ENCODE results near the gene ZMYND10.

The ZMYND10 gene

DNA sequence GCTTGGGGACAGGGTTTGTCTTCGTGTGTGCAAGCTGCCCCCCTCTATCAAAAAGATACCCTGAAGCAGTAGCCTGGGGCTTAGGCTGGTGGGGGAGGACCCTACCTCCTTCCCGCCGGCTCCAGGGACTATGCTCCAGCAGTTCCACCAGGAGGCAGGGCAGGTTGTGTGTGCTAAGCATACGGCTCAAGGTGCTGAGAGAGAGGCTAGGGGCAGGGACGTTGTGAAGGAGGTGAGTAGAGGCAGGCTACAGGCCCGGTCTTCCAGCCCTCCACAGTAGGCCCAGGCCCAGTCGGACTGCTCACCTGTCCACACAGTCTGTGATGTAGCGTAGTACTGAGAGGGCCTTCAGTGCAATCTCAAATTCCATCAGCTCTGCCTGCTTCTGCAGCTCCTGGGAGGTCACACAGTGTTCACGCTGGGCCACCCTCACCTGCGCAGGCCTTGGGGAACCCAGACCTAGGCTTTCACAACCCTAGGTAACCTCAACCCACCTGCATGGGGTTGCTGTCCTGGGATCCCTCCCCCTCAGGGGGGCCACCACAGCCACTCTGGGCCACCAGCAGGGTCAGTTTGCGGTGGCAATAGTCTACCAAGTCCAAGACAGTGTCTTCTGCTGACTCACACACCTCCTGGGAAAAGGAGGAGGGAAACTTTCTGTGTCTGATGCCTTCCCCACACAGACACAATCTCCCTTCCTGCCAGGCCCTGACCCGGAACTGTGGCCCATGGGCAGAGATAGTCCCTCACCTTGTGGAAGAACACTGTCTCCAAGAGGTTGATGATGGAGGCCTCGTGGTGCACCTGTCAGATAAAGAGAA is 2.5 kb downstream of the ZMYND10 start:
- DNase-seq = no peak

DNA sequence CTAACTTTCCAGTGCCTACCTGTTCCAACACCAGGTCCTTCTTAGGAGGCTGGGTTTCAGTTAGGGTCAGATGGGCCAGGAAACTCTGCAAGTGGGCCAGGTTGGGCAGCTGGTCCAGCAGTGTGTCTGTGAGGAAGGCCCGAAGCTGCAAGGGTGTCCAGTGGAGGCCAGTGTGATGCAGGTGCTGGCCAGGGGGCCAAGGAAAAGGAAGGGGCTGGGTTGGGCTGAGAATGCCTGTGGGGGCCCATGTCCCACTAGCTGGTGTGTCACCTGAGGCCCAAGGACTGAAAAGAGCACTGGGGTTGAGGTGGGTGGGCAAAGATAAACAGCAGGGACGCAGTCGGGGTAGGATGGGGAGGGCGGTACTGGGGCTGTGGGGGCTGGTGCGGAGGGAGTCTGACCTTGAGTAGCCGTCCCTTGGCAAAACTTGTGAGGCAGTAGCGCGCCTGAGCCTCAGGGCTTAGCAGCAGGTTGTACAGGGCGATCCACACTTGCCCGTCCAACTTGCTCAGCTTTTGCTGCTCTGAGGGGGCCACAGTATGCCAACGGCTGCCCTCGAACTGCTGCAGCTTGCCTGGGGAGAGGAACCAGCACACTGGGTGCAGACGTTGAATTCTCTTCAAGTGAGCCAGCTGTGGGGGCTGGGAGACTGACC is 3.4 kb downstream of the ZMYND10 start:
- no peak for DNase-seq

DNA sequence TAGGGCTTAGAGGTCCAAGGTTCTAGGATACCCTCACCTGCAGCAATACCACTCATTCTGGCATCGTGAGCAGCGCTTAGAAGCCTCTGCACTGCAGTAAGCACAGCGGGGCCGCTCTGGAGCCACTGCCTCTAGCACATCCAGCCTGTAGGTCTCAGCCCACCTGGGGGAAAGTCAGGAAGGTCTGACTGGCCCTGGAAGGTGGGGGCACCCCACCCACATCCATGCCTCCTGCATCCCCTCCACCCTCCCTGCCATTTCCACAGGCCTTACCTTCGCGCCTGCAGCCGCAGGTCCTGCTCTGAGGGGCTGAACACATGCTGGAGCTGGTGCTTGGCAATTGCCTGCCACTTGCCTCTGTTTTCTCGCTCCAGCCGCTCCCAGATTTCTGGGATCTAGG is 4.0 kb downstream of the ZMYND10 start:
- DNase-seq = peak; percentile 26

DNA sequence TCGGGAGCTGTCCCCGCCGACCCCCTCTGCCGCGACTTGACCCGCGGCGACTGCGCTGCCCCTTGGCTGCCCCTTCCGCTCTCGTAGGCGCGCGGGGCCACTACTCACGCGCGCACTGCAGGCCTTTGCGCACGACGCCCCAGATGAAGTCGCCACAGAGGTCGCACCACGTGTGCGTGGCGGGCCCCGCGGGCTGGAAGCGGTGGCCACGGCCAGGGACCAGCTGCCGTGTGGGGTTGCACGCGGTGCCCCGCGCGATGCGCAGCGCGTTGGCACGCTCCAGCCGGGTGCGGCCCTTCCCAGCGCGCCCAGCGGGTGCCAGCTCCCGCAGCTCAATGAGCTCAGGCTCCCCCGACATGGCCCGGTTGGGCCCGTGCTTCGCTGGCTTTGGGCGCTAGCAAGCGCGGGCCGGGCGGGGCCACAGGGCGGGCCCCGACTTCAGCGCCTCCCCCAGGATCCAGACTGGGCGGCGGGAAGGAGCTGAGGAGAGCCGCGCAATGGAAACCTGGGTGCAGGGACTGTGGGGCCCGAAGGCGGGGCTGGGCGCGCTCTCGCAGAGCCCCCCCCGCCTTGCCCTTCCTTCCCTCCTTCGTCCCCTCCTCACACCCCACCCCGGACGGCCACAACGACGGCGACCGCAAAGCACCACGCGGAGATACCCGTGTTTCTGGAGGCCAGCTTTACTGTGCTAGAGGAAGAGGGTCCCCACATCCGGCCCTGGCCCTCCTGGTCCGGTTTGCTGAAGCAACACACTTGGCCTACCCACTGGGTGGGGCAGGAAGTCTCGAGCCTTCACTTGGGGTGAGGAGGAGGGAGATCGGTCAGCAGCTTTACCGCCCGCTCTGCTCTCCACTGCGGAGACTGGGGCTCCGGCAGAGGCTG is 4.8 kb downstream of the ZMYND10 start, which contains the start of gene RASSF1:
Gene RASSF1, minus strand, starts transcription at position 389 of the 882 bp plus-strand sequence. Its CDS starts 31 bp downstream, at position 358.
- peak; percentile 89 for DNase-seq

DNA sequence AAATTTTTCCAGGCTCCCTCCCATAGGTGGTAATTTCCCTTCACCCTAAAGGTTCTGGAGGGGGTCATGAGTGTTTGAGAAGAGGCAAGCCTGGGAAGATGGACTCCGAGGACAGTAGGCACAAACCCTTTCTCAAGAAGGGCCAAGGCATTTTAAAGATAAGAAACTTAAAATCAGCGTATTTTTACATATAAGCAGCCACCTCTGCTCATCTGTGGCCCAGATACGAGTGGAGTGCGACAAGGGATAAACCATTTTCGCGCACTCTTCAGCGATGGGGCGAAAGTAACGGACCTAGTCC is 5.4 kb downstream of the ZMYND10 start:
- DNase-seq = no peak

DNA sequence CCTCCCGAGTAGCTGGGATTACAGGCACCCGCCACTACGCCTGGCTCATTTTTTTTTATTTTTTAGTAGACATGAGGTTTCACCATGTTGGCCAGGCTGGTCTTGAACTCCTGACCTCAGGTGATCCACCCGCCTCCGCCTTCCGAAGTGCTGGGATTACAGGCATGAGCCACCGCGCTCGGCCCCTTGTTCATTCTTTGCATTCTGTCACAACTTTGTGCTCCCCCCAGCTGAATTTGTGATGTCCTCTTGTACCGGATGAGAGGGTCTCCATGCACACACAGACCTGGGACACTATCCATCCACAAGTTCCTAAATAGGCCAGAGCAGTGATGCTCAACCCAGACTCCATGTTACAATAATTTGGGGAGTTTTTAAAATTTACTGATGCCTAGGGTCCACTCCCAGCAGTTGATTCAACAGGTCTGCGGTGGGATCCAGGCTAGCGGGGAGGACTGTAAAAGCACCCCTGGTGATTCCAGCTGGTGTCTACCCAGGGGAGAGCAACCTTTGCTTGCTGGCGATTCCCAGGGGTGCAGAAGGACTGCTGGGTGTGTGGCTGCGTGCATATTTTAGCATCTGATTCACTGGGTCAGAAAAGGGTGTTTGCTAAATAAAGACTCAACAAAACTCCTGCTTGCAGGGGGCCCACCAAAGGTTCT is 5.9 kb downstream of the ZMYND10 start:
- DNase-seq = no peak

DNA sequence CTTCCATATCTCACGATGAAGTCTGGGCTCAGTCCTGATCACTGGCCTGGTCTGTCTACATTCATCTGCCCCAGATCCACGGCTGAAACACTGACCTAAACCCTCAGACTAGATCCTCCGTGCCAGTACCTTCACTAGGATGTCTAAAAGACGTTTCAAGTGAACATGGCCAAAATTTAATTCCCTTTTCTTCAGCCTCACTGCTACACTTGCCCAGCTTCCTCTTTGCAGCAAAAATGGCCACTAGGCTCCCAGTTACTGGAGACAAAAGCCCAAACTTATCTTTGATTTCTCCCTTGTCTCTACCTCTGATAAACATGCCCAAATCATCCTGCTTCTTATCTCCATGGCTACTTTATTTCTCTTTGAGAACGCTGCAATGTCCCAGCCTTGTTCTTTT is 6.6 kb downstream of the ZMYND10 start:
- DNase-seq = no peak

DNA sequence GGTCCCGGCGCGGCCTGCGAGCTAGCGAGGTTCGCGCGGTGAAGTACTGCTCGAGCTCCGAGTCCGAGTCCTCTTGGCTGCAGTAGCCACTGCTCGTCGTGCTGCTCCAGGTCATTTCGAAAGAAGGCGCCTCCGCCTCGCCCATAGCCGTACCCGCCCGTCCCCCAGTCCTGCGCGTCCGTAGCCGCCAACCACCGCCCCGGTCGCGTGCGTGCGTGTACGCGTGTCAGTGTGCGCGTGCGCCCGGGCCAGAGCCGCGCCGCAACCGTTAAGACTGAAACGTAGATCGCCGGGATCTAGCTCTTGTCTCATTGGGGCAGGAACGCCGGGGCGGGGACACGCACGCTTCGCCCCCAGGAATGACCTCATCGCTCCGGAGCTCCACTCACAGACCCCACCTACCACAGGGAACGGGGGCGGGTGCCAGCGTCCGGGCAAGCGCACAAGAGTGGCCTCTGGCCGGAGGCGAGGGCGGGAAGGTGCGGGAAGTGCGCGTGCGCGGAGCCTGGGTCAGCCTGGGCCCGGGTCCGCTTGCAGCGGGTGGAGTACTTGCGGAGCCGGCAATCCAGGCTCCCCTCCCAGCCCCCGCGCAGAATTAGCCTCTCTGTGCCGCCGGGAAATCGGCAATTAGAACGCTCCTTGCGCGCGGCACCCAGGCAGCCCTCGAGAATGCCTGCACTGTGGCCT is 8.2 kb downstream of the ZMYND10 start:
- DNase-seq = peak; percentile 99

DNA sequence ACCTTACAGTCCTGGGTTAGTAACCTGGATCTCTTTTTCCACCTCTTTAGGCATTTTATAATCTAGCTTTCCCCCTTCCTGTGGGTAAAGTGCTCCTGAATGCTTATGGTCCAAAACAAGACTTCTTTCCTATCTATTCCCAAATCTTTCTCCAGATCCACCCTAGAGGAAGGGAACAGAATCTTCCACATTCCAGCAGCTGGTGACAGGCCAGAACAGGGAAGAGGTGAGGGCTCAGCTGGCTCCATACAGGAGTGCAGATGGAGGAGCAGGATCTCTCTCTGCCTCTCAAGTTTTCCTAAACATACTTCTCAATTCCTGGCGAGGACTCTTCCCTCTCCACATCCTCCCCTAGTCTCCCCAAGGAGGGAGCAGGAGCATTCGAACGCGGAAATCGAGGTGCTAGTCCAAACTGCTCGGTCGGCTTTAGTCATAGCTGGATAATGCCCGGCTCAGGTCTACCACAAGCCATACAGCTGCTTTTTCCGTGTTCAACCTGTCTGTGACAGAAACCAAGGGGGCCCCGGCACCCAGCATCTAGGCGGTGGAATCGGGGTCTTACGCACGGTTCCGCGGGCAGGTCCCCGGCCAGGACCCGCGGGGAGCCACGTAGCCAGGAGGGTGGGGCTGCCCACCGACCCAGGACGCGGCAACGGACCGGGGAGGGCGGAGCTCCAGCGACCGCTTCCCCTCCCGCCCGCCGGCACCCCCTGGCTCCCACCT is 8.9 kb downstream of the ZMYND10 start:
- DNase-seq = no peak

DNA sequence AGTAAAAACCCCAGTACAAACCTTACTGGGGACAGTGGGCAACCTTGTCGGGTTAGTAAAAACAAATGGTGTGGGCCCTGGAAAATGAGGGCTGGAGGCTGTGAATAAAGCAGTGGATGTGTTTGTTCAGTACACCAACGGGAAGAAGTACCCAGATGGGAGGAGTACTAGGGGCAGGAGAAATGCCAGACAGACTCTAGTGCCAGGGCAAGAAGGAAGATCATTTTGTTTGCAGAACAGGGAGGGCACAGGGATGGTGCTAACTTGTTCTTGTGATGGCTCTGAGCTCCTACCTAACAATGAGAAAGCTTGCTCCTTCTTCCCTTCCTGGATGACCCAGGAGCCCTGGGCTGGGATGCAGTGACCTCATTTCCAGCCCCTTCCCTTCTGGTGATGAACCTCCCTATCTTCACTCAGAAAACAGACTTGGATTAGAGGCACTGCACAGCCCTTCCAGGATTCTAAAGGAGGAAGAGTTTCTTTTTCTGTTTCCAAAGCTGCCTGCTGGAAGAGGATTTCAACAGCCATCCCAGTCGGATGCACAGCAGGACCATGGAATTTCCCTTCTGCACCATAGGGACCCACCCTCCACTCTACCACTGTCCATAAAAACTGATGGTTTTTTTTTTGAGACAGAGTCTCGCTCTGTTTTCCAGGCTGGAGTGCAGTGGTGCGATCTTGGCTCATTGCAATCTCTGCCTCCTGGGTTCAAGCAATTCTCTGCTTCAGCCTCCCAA is 11.0 kb downstream of the ZMYND10 start:
- DNase-seq = no peak

DNA sequence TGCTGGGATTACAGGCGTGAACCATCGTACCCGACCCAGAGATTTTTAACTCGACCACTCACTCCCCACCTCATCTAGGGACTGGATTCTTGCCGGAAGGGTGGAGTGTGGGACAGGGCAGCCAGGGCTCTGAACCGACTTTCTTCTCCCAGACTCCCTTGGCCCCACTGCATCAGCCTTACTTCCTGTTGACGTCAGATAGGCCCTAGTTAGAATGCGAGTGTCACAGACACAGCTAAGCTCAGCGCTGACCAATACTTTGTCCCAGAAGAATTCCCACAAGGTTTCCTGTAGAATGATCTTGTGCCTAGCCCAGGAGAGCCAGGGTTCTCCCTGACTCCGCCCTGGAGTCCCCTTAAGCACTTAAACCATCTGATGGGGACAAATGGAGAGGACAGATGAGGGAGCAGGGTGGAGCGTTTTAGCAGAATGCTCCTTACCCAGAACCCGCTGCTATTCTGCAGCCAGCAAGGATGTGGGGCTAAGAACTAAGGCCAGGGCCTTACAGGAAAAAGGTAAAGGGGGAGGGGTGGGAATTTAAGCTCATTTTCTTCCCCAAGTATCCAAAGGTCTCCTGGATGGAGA is 11.7 kb downstream of the ZMYND10 start:
- no peak for DNase-seq

DNA sequence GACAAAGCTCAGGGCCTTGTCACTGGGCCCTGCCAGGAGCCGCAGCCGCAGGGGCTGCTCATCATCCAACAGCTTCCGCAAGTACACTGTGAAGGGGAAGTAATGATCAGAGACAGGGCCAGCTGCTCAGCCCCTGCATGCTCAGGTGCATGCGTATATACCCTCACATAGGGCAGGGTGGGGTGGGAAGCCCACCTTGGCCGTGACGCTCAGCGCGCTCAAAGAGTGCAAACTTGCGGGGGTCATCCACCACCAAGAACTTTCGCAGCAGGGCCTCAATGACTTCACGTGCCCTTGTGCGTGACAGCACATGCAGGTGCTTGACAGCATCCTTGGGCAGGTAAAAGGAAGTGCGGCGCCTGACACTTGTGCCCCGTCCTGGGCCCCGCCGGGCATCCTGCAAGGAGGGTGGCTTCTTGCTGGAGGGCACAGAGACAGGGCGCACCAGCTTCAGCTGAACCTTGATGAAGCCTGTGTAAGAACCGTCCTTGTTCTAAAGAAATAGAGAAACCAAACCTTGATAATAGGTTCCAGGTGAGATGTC is 14.1 kb downstream of the ZMYND10 start:
- no peak for DNase-seq

DNA sequence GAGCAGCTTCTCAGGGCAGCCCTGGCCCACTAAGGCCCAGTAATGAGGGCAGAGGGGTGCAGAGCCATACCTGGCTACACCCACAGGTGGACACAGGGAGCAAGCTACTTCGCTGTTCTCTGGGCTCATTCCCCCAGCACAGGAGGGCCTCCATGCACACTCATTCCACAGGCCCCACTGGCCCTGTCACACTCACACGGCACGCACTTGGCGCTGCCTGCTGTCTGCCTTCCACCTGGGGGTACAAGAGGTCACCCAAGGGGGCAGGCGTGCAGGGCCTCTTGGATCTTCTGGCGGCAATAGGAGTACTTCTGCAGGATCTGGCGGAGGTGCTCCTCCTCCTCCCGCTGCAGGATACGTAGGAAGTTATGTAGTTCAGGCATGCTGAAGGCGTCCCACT is 15.2 kb downstream of the ZMYND10 start:
- DNase-seq = no peak

DNA sequence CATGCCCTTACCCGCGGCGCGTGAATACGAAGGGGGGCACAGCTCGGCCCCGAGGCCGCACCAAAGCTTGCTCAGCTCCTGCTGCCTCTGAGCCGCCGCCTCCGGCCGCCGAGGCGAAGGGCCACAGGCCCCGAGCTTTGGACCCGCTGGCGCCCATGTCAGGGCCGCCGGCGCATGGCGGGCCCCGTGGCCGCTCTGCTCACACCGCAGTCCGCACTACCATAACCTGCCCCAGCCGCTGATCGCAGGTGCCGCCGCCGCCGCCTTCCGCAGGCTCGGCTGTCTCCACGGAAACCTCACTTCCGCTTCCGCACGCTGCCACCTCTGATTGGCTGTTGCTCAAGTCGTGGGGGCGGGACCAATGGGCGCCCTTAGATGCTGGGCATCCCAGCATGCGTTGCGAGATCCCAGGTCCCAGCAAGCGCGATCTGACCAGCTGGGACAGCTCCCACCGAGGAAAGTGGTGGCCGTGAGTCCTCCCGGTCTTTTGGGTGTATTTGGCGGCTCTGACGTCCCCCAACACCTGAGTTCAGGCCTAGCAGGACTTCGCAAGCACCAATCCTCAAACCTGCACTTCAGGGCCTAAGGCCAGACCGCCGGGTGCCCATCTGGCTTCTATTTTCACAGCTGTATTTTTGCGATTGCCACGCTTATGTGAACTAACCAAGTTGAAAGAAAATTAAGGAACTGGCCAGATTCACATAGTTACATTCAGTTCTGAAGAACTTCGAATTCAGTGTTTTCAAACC is 17.4 kb downstream of the ZMYND10 start, which contains the start of gene TUSC2:
Gene TUSC2, minus strand, starts transcription at position 281 of the 749 bp plus-strand sequence. Its CDS starts 124 bp downstream, at position 157.
- DNase-seq = peak; percentile 98

DNA sequence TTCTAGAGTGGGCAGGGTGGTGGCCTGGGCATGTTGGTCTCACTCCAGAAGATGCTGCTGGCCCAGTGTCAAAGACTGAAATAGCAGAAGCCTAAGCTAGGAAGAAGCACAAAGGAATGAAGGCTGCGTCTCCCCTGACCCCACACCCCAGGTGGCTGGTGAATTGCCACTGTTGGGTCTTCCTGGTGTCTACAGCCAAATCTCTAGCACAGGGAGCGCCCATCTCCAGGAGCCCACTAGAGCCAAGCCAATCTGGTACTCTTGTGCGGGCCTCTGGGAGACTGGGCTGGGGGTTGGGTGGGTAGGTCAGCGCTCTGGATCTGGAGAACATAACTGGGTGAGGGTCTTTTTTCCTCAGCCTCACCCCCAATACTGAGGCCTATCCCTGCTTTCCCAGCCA is 18.4 kb downstream of the ZMYND10 start:
- no peak for DNase-seq

DNA sequence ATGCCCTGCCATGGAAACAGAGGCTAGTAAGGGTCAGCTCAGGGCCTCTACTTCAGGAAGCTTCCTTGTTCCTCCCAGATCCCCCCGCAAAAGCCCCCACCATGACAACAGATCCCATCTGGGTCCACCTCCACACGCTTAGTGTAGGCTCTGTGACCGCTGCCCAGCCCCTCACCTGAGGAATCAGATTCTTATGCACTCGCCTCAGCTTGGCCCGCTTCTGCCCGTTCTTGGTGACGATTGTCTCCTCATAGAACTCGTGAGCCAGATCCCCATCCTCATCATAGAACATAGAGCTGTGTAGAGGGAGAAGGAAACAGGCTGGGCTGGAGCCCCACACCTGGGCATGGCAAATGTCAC is 19.4 kb downstream of the ZMYND10 start:
- no peak for DNase-seq

DNA sequence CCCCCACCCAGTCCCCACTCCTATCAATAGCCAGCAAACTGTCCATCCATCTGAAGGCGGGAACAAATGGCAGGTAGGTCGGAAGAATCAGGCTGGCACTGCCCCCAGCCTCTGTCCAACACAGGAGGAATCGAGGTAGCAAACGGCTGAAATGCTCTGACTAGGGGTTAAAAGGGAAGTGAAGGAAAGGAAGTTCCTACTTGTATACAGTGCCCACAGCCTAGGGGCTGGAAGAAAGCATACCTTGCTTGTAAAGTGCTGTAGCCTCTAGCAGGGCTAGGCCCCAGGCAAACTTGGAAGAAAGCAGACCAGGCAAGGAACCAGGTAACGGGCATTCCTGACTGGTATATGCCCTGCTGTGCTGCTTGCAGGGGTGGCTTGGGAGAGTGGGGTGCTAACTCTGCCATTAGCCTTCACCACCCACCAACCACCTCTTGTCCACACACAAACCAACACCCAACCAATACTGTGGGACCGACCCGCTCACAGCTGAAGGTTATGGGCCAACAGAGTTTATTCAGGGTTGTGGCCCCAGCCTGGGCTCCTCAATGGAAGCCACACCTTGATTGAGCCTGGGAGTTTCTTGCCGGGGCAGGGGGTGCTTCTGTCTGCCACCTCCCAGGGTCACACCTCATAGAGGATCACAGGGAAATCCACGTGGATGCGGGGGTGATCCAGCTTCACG is 19.9 kb downstream of the ZMYND10 start:
- DNase-seq = no peak

DNA sequence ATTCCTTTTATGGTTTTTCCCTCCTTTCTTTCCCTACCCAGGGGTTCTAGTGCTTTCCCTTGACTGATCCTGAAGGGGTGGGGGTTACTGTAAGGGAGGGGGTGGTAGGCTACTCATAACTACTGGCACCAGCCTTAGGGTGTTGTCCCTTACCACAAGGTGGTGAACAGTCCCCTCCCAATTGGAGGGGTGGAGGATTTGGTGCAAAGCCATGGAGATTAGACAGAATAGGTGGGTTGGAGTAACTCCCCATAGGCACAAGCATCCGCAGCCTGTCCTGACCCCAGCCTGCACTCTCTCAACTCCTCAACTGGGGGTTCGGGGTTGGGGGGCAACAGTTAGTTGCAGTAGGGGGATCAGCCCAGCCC is 20.4 kb downstream of the ZMYND10 start:
- no peak for DNase-seq
